Measurements from ENCODE around the gene CCDC157.

- no peak for TF ChIP-seq CTCF (conservative IDR thresholded peaks at IDR 0.05)
- no peak for TF ChIP-seq ZFX (IDR thresholded peaks at IDR 0.05)
Measured at GRCh38 chr22:30325065-30325720, 31.6 kb upstream of the CCDC157 start.

All from C4-2B (cell line).